H1 (cell line): ENCODE results near the gene RSAD2. TPM values are rescaled to one million over a fixed set of nuclear protein-coding genes. Genes with fewer than 3 reads are reported as not detected.

Experiments used
- ATF2 ChIP-seq: IDR thresholded peaks from 2 replicates; pipeline ENCODE4 v1.6.1; 2012; ENCODE audit warnings: low read length, inconsistent platforms
- BACH1 ChIP-seq: IDR thresholded peaks from 2 replicates; pipeline ENCODE4 v1.6.1; 2012; ENCODE audit warnings: low read length, improper control_type of control experiment
- E2F6 ChIP-seq: IDR thresholded peaks from 2 replicates; pipeline ENCODE4 v1.6.1; 2012; ENCODE audit warnings: inconsistent platforms
- EP300 ChIP-seq, 2 experiments: IDR thresholded peaks; 1 replicate in 1 of 2; 2 replicates in 1 of 2; pipeline ENCODE4 v1.6.1; 2011 to 2012; ENCODE audit warnings: low read depth in 2 of 2, low read length in 2 of 2, mild to moderate bottlenecking in 2 of 2, borderline replicate concordance in 1 of 2, inconsistent platforms in 1 of 2, moderate library complexity in 1 of 2
- MAX ChIP-seq: IDR thresholded peaks from 2 replicates; pipeline ENCODE4 v1.6.1; 2012; ENCODE audit warnings: inconsistent platforms
- POLR2AphosphoS5 ChIP-seq: IDR thresholded peaks from 2 replicates; pipeline ENCODE4 v1.6.1; 2011; ENCODE audit warnings: low read depth, low read length
- POU5F1 ChIP-seq: IDR thresholded peaks from 2 replicates; pipeline ENCODE4 v1.6.1; 2011; ENCODE audit warnings: low read depth, mild to moderate bottlenecking, low read length, moderate library complexity
- SP4 ChIP-seq: IDR thresholded peaks from 2 replicates; pipeline ENCODE4 v1.6.1; 2012; ENCODE audit warnings: low read length, inconsistent platforms
- TBP ChIP-seq: IDR thresholded peaks from 2 replicates; pipeline ENCODE4 v1.6.1; 2011; ENCODE audit warnings: low read depth, low read length, improper control_type of control experiment
- polyA plus RNA-seq, 7 experiments: library from polyadenylated mRNA; depleted of rRNA in 3 of 7; stranded (reverse) in 5 of 7; unstranded in 2 of 7; fragments of >200 nt in 5 of 7; fragments of 200-250 nt in 2 of 7; gene quantifications; 1 replicate in 5 of 7; 2 replicates in 1 of 7; 4 replicates in 1 of 7; pipeline versions ENCODE4 v1.2.1 to v1.2.3, GENCODE V29; 2011 to 2013; ENCODE audit warnings: missing spikeins in 2 of 7, mixed read lengths in 2 of 7
- total RNA-seq: library from RNA; stranded (reverse); fragmentation: NEBNext Ultra II Directional; extraction: Animal tissue kit (Norgen Biotek cat#: 25700); gene quantifications from 2 replicates; pipeline ENCODE4 v1.2.1, GENCODE V29; 2021

RSAD2 gene
- total and polyA plus RNA-seq, 2 of the 8 experiments (the other 6 are each of a cell fraction or from before 2014, with no cell fraction given), result not detected

- TF ChIP-seq E2F6 (no peak), POLR2AphosphoS5 (no peak), MAX (no peak), POU5F1 (no peak), SP4 (no peak), EP300 (IDR thresholded peaks at IDR 0.05; ENCODE audit: borderline replicate concordance in 1 of 2, low read depth in 2 of 2, low read length in 2 of 2) (no peak), TBP (no peak), ATF2 (no peak), BACH1 (no peak)
Measured at GRCh38 chr2:6929196-6929819, 51.7 kb downstream of the RSAD2 start (continued).
